Measurements from ENCODE around the gene GNAQ.
"Not testable (repeated sequence)": the region's sequence is repeated elsewhere in the genome, so short reads cannot be mapped to it uniquely, and the experiment has no call there.

Gene GNAQ

GRCh38 chr9:77731008-77731698 lies 300.5 kb downstream of the GNAQ start:
- DNase-seq (ENCODE audit: low spot score), result no peak

DNA sequence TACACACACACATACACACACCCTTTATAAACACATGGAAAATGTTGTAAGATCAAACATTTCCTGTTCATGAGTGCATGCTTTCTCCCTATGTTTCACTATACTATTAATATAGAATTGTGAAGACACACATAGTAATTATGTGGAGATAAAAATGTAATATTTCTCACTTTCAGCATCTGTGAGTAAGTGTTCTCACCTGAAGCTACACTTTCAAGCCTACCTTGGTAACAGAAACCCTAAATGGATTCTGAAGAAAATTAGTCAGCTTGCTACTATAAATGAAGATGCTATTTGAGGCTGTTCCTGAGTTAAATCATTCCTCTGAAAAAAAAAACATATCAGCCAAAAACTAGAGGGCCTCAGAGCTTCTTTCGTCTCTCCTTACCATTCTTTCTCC lies 302.4 kb downstream of the GNAQ start:
- DNase-seq (ENCODE audit: low spot score), result no peak

DNA sequence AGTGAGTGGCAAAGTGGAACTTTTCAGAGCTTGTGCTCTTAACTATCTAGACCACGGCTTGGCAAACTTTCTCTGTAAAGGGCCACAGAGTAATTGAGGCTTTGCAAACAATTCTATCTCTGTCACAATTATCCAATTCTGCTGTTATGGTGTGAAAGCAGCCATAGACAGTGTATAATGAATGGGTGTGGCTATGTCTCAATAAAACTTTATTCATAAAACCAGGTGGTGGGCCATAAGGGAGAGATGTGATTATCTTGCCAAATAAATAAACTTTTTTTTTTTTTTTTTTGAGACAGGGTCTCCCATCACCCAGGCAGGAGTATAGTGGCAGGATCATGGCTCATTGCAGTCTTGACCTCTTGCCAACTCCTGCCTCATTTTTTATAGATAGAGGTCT lies 304.8 kb downstream of the GNAQ start:
- DNase-seq (ENCODE audit: low spot score), result no peak

DNA sequence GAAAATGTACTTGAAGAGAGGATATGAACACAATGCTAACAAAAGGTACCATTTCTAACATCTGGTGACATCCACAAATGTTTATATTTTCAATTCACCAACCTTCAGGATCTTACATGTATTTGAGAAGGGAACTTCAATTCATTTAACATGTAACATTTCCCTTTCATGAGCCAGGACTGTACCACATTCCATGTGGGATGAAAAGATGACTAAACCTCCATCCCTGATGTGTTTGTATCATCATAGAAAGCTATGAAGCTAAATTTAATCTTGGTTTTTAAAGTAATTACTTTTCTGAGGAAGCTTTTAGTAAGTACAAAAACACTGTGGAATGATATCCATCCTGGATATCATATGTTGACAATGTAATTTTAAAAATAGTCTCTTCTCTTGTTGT lies 305.3 kb downstream of the GNAQ start:
- no peak for DNase-seq (ENCODE audit: low spot score)

DNA sequence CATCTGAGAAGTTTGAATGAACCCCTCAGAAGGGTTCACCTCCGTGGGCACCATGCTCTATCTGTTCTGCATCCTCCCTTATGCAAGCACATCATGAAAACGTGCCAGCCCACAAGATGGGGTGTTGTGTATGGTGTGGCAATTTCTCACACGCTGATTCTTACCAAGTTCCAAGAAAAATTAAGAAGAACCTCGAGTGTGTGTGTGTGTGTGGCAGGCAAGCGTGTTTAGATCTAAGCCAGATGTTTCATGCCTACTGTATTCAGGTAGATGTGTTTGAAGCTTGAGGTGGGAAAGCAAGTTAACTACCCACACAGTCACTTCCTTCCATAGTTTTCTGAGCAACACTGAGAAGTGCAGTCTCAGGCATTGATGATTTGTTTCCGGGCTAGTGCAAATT lies 305.8 kb downstream of the GNAQ start:
- no peak for DNase-seq (ENCODE audit: low spot score)

- DNase-seq (ENCODE audit: low spot score), result no peak
Observed at GRCh38 chr9:77725046-77725694, 306.4 kb downstream of the GNAQ start.

DNA sequence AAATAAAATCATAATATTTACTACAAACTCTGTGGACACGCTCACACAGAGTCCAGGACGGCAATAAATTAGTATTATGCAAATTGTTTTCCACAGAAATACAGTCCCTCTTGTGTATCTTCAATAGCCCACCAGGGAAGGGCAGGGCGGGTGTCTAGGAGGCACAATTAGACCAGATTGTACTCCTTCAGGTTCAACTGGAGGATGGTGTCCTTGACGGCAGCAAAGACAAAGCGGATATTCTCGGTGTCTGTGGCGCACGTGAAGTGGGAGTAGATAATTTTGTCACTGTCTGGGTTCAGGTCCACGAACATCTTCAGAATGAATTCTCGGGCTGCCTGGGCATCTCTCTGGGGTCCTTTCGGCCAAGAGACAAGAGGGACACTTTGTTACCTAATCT lies 310.5 kb downstream of the GNAQ start:
- DNase-seq (ENCODE audit: low spot score), result not testable (repeated sequence)

DNA sequence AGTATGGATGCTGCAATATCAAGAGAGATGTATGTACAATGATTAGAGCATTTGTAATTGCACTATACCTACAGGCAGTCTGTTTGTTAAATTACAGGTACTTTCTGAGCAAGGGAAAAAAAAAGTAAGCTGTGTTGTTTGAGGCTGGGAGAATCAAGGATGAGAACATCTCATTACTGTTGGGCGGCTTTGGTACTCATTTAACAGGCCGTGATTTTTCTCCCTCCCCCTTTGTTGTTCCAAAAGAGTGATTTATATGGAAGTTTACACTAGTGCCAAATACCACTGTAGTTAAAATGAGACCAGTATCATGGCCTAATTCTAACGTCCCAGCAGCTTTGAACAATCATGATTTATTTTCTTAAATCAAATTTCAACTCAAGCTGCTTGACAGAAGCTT lies 312.3 kb downstream of the GNAQ start:
- DNase-seq (ENCODE audit: low spot score), result no peak

DNA sequence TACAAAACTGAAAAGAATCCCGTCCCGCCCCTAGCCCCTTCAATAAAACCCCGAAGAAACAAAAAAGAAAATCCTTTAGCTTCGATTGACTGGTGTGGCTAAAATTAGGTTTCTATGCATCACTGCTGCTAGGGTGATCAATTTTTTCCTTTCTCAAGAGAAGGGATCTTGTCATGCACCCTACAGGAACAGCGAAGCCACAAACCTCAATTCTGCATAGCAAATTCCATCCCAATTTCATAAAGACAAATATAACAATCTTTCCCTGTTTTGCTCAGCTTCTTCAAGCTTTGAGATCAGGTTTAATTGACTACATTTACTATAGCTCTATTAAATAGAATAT lies 313.3 kb downstream of the GNAQ start:
- not testable (repeated sequence) for DNase-seq (ENCODE audit: low spot score)

DNA sequence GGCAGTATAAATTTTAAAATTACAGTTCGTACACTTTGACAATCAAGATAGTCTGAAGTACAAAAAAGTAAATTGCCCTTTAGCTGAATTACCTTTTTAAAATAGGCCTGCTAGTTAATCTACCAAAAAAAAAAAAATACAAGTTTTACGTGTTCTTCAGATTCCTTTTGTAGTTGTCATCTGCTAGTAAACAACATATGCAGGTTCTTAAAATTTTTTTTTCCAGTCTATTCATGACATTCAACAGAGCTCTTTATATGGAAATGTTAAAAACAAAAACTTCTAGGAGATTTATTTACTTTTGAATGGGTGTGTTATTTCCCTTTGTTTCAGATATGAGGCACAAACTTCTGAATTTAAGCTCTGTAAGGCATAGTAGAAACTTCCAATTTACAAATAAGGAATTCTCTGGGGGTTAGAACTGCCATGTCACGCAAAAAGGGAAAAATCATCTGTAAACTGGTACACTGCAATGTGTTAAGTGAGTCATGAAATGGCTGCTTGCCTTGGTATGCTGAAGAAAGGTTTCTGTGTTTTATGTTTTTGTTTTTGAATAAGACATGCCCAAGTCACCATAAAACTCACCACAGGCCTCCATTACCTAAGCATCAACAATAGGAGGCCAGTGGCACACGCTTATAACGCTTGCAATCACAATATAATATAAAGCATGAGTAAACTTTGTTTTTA lies 313.9 kb downstream of the GNAQ start:
- DNase-seq (ENCODE audit: low spot score), result not testable (repeated sequence)

GRCh38 chr9:77714077-77714549 lies 317.5 kb downstream of the GNAQ start:
- DNase-seq (ENCODE audit: low spot score), result no peak

DNA sequence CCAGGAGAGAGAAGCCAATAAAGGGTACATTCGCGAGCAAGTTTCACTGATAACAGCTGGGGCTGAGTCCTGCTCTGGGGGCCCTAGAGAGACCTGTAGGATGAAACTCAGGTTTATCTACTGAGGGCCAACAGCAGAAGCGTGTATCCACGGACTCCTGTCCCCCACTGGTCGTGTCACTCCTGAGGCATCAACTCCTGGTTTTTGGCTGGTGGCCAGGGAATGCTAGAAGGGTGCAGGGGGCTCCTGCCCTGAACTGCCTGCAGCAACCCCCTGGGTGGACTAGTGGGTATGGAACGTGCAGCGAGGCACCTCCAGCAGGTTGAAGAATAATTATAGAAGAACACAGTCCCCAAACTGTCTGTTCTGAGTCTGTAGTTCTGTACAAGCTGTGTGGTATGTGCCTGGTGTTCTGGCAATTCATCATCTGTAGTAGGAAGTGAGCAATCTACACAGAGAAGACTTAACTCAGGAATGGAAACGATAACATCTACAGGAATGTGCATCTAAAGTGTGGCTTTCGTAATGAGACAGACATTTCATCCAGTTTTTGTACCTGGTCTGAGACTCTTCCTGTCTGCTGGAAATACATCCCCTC lies 319.0 kb downstream of the GNAQ start:
- no peak for DNase-seq (ENCODE audit: low spot score)

GRCh38 chr9:77710965-77711648 lies 320.5 kb downstream of the GNAQ start:
- no peak for DNase-seq (ENCODE audit: low spot score)

GRCh38 chr9:77710316-77710715 lies 321.3 kb downstream of the GNAQ start:
- DNase-seq (ENCODE audit: low spot score), result no peak

- no peak for DNase-seq (ENCODE audit: low spot score)
Observed at GRCh38 chr9:77708064-77708815, 323.4 kb downstream of the GNAQ start.

DNA sequence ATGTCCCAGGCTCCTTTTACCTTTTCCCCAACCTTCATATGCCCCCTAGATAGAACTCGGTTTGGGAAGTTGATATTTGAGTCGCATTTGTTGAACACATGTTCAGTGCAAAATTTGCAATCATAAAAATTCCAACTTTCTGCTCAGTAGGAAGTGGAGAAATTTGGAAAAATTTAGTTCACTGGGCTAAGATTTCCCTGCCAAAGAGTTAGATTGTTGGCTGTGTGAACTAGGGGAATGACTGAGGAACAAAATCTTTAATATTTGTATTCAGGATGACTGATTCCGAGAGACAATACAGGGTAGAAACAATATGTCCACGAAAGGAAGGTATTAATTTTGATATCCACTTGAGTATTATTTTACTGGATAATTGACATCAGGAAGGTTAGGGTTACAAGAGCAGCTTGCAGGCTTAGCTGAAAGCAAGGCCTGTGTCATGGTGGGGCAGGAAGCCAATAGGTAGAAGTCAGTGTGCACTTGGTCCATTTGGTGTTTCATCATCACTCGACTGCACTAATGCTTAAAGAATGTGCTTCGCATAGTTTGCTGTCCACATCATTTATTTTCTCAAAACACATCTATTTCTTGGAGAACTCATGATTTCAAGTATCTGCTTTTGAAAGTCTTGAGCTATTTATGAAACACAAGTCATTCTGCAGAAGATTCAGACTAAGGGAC lies 324.1 kb downstream of the GNAQ start:
- no peak for DNase-seq (ENCODE audit: low spot score)

DNA sequence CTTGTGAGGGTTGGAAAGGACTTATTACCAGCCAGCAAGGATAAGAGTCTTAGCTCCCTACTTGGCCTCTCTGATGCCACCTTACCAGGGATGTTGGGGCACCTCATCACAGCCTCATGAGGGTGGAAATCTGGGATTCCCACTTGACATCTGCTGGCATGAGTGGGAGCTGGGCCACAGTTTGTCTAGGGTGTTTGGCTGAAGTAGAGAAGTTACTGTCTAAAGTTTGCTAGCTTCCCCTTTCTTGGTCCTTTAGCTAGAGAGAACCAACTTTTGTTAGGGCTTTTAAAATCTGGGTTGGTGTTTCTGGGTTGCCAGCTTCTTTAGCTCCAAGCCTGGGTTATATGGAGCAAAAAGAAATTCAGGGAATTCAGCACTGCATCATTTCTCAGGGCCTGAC lies 326.0 kb downstream of the GNAQ start:
- DNase-seq (ENCODE audit: low spot score), result no peak

DNA sequence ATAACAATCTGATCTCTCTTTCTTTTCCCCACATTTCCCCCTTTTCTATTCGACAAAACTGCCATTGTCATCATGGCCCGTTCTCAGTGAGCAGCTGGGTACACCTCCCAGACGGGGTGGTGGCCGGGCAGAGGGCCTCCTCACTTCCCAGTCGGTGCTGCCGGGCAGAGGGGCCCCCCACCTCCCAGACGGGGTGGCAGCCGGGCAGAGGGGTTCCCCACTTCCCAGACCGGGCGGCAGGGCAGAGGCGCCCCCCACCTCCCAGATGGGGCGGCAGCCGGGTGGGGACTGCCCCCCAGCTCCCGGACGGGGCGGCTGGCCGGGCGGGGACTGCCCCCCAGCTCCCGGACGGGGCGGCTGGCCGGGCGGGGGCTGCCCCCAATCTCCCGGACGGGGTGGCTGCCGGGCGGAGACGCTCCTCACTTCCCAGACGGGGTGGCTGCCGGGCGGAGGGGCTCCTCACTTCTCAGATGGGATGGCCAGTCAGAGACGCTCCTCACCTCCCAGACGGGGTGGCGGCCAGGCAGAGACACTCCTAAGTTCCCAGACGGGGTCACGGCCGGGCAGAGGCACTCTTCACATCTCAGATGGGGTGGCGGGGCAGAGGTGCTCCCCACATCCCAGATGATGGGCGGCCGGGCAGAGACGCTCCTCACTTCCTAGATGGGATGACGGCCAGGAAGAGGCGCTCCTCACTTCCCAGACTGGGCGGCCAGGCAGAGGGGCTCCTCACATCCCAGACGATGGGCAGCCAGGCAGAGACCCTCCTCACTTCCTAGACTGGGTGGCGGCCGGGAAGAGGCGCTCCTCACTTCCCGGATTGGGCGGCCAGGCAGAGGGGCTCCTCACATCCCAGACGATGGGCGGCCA lies 328.9 kb downstream of the GNAQ start:
- not testable (repeated sequence) for DNase-seq (ENCODE audit: low spot score)

DNA sequence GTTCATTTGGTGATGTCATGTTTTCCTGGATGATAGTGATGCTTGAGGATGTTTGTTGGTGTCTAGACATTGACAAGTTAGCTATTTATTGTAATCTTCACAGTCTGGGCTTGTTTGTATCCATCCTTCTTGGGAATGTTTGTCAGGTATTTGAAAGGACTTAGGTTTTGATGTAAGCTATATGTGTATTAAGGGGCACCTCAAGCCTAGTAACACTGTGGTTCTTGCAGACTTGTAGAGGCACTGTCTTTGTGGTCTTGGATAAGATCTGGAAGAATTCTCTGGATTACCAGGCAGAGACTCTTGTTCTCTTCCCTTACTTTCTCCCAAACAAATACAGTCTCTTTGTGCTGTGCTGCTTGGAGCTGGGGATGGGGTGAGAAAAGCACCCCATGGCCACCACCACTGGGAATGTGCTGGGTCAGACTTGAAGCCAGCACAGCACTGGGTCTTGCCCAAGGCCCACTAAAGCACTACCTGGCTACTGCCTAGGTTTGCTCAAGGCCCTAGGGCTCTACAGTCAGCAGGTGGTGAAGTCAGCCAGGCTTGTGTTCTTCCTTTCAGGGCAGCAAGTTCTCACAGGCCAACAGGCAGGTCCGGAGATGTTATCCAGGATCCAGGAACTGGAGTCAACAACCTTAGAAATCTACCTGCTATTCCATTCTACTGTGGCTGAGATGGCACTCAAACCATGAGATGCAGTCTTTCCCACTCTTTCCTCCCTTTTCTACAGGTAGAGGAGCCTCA lies 334.2 kb downstream of the GNAQ start:
- DNase-seq (ENCODE audit: low spot score), result no peak

All from CD4-positive, alpha-beta T cell treated with Interleukin-6 at 100 ng/mL for 8 hours (primary cell).